Mesendoderm (in vitro differentiated cells): ENCODE measurements around the gene PAPPA2.

Source experiments
- DNase-seq: peaks from one replicate; pipeline ENCODE4 v3.0.0; 2013
- H2AK5ac ChIP-seq: 2 replicates; pipeline ENCODE4 v1.6.1; 2013; ENCODE audit warnings: low read length, inconsistent platforms
- H2BK120ac ChIP-seq: 2 replicates; pipeline ENCODE4 v1.6.1; 2013; ENCODE audit warnings: low read depth, mild to moderate bottlenecking, low read length, moderate library complexity, mixed read lengths
- H2BK15ac ChIP-seq: replicated peaks from 2 replicates; pipeline ENCODE4 v1.6.1; 2013; ENCODE audit warnings: low read depth, mild to moderate bottlenecking, moderate library complexity
- H2BK5ac ChIP-seq: 2 replicates; pipeline ENCODE4 v1.6.1; 2013; ENCODE audit warnings: low read length, inconsistent platforms
- H3K18ac ChIP-seq: 2 replicates; pipeline ENCODE4 v1.6.1; 2013; ENCODE audit warnings: mild to moderate bottlenecking, low read length, mixed read lengths
- H3K23ac ChIP-seq: one replicate; pipeline ENCODE4 v1.6.1; 2013; ENCODE audit warnings: low read length
- H3K27ac ChIP-seq: 2 replicates; pipeline ENCODE4 v1.5.1; 2013; ENCODE audit warnings: low read depth, mild to moderate bottlenecking, inconsistent platforms, low read length, moderate library complexity
- H3K27me3 ChIP-seq: 2 replicates; pipeline ENCODE4 v1.6.1; 2013; ENCODE audit warnings: low read length, control low read depth, mild to moderate bottlenecking, inconsistent platforms; ENCODE audit not compliant: insufficient read depth, poor library complexity
- H3K36me3 ChIP-seq: 2 replicates; pipeline ENCODE4 v1.6.1; 2013; ENCODE audit warnings: low read length, inconsistent platforms; ENCODE audit not compliant: control insufficient read depth, insufficient read depth
- H3K4ac ChIP-seq: one replicate; pipeline ENCODE4 v1.6.1; 2013; ENCODE audit warnings: low read depth, mild to moderate bottlenecking, low read length, moderate library complexity
- H3K4me1 ChIP-seq: 2 replicates; pipeline ENCODE4 v1.6.1; 2013; ENCODE audit warnings: low read depth, low read length, inconsistent platforms; ENCODE audit not compliant: control insufficient read depth
- H3K4me2 ChIP-seq: 2 replicates; pipeline ENCODE4 v1.6.1; 2013; ENCODE audit warnings: low read length
- H3K4me3 ChIP-seq: 2 replicates; pipeline ENCODE4 v1.5.1; 2013; ENCODE audit warnings: mild to moderate bottlenecking, low read length
- H3K56ac ChIP-seq: one replicate; pipeline ENCODE4 v1.6.1; 2013; ENCODE audit warnings: low read length
- H3K79me1 ChIP-seq: 2 replicates; pipeline ENCODE4 v1.6.1; 2013; ENCODE audit warnings: low read length, inconsistent platforms
- H3K79me2 ChIP-seq: 2 replicates; pipeline ENCODE4 v1.6.1; 2013; ENCODE audit warnings: mild to moderate bottlenecking, low read length; ENCODE audit not compliant: control insufficient read depth, insufficient read depth
- H3K9ac ChIP-seq: 2 replicates; pipeline ENCODE4 v1.6.1; 2013; ENCODE audit warnings: low read length, inconsistent platforms
- H4K5ac ChIP-seq: one replicate; pipeline ENCODE4 v1.6.1; 2013; ENCODE audit warnings: low read length
- H4K8ac ChIP-seq: one replicate; pipeline ENCODE4 v1.6.1; 2013; ENCODE audit warnings: low read depth, mild to moderate bottlenecking, control low read depth, low read length, moderate library complexity
- WGBS: extraction: QIAGEN DNeasy Blood & Tissue Kit; methylation state at CpG from one replicate; pipeline ENCODE4 v1.1.7; 2013; ENCODE audit warnings: low lambda C conversion rate, missing lambda C conversion rate; ENCODE audit not compliant: insufficient coverage; ENCODE audit errors: extremely low coverage; 5-methylcytosine and 5-hydroxymethylcytosine counted together

The PAPPA2 gene

DNA sequence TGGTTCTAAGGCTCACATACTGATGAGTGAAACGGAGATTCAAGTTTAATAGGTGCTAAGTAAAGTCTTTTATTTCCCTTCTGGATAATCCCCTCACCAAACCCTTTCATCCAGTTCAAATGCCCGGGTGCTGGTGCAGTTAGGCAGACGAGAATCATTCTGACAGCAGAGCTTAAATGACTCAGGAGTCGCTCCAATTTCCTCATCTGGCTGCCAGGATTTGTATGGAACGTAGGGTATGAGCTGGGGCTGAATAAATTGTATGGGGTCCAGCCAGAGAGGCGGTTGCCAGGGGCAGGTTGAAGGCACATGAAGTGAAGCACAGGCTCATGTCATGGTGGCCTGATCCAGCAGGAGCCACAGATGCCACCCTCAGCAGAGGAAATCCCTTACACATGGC, 76.0 kb downstream of the PAPPA2 start:
- no peak overlapping the region for H2BK15ac ChIP-seq
- no peaks in the 10 kb centered on the region for H3K79me1 ChIP-seq
- no peak overlapping the region for H3K56ac ChIP-seq
- no peak overlapping the region for H3K23ac ChIP-seq
- no peak overlapping the region for H3K27ac ChIP-seq
- H2BK120ac ChIP-seq = no peak overlapping the region
- H4K8ac ChIP-seq = no peak overlapping the region
- no peak overlapping the region for H3K4ac ChIP-seq
- no CpG with 5 or more reads among the region's 6 CpGs for WGBS
- H3K18ac ChIP-seq = no peak overlapping the region
- H2AK5ac ChIP-seq = no peak overlapping the region
- no peaks in the 10 kb centered on the region for H3K36me3 ChIP-seq
- no peaks in the 10 kb centered on the region for H3K79me2 ChIP-seq
- H3K4me3 ChIP-seq = no peak overlapping the region
- no peak overlapping the region for H3K4me2 ChIP-seq
- H2BK5ac ChIP-seq = no peak overlapping the region
- no peak overlapping the region for H3K9ac ChIP-seq
- no peak overlapping the region for H4K5ac ChIP-seq
- no peaks in the 10 kb centered on the region for H3K4me1 ChIP-seq
- no peaks in the 10 kb centered on the region for H3K27me3 ChIP-seq
- no peak for DNase-seq

DNA sequence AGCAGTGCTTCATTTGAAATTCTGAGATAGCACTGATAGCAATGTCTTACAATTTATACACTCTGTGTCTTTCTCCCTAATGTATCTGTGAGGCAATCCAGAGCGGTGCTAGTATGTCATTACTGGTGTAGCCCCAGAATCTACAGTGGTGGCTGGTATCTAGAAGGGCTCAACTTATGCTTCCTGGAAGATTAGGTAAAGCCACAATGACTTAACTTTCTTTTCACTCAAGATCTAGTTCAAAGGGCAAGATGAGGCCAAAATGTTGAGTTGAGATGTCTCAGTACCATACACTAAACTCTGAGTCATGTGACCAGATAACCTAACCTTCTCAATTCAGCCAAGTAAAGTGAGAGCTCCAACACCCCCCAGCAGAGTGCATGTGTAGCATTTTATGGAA, 77.5 kb downstream of the PAPPA2 start:
- no peaks in the 10 kb centered on the region for H3K79me2 ChIP-seq
- no CpG with 5 or more reads among the region's 1 CpG for WGBS
- no peak for DNase-seq
- no peak overlapping the region for H4K8ac ChIP-seq
- no peaks in the 10 kb centered on the region for H3K4me1 ChIP-seq
- no peak overlapping the region for H3K23ac ChIP-seq
- H2BK120ac ChIP-seq = no peak overlapping the region
- no peak overlapping the region for H2BK15ac ChIP-seq
- no peak overlapping the region for H4K5ac ChIP-seq
- no peak overlapping the region for H3K9ac ChIP-seq
- H3K79me1 ChIP-seq = no peaks in the 10 kb centered on the region
- H3K18ac ChIP-seq = no peak overlapping the region
- no peak overlapping the region for H2AK5ac ChIP-seq
- H3K4me2 ChIP-seq = no peak overlapping the region
- no peak overlapping the region for H3K27ac ChIP-seq
- no peaks in the 10 kb centered on the region for H3K36me3 ChIP-seq
- H3K56ac ChIP-seq = no peak overlapping the region
- no peak overlapping the region for H3K4ac ChIP-seq
- H2BK5ac ChIP-seq = no peak overlapping the region
- no peak overlapping the region for H3K4me3 ChIP-seq
- H3K27me3 ChIP-seq = no peaks in the 10 kb centered on the region

DNA sequence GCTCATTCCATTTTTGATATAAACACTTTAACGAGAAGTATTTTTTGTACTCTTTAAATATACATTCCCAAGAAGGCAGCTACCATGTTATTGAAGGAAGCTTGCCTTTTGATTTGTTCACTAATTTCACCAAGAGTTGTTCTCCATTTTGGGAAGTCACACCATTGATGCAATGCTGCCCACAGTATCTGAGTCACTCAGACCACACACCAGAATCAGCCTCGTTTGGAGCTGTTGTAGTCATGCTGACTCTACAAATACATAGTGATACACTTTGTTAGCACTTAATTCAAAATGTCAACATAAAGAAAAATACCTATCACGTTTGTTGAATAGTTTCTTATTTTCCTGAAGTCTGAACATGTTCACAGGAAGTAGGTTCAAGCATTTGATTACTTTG, 78.7 kb downstream of the PAPPA2 start:
- no peaks in the 10 kb centered on the region for H3K36me3 ChIP-seq
- H2BK15ac ChIP-seq = no peak overlapping the region
- no peak overlapping the region for H3K56ac ChIP-seq
- no peaks in the 10 kb centered on the region for H3K79me1 ChIP-seq
- no peak overlapping the region for H3K23ac ChIP-seq
- H3K18ac ChIP-seq = no peak overlapping the region
- H3K4ac ChIP-seq = no peak overlapping the region
- H3K27me3 ChIP-seq = no peaks in the 10 kb centered on the region
- no peak overlapping the region for H3K27ac ChIP-seq
- no peak overlapping the region for H2BK5ac ChIP-seq
- no peak overlapping the region for H3K9ac ChIP-seq
- no peak overlapping the region for H4K8ac ChIP-seq
- no CpG with 5 or more reads among the region's 3 CpGs for WGBS
- no peak for DNase-seq
- H3K79me2 ChIP-seq = no peaks in the 10 kb centered on the region
- no peak overlapping the region for H2BK120ac ChIP-seq
- no peak overlapping the region for H4K5ac ChIP-seq
- no peaks in the 10 kb centered on the region for H3K4me1 ChIP-seq
- H3K4me3 ChIP-seq = no peak overlapping the region
- H2AK5ac ChIP-seq = no peak overlapping the region
- no peak overlapping the region for H3K4me2 ChIP-seq

DNA sequence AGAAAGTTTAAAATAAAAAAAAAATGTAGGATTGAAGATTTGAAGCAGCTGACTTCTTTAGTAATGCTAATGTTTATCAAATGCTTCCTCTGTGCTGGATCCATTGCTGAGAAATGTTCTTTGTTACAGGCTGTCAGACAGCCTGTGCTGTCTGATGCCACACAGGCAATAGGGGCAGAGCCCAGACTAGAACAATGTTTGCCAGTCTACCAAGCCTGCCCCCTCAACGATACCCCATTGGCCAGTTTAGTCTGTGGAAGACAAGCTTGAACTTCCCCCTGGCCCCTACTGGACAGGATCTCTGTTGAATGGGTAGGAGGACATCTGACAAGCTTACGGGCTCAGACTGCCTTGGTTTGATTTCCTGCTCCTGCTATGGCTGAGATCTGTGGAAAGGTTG, 79.4 kb downstream of the PAPPA2 start:
- no peak overlapping the region for H3K56ac ChIP-seq
- no peak overlapping the region for H3K18ac ChIP-seq
- no peak overlapping the region for H3K23ac ChIP-seq
- no CpG with 5 or more reads among the region's 2 CpGs for WGBS
- DNase-seq = no peak
- no peak overlapping the region for H3K27ac ChIP-seq
- H3K4ac ChIP-seq = no peak overlapping the region
- no peaks in the 10 kb centered on the region for H3K79me1 ChIP-seq
- no peak overlapping the region for H4K8ac ChIP-seq
- no peak overlapping the region for H3K9ac ChIP-seq
- no peak overlapping the region for H2AK5ac ChIP-seq
- no peak overlapping the region for H2BK15ac ChIP-seq
- no peak overlapping the region for H2BK120ac ChIP-seq
- H3K36me3 ChIP-seq = no peaks in the 10 kb centered on the region
- no peak overlapping the region for H3K4me2 ChIP-seq
- H3K27me3 ChIP-seq = no peaks in the 10 kb centered on the region
- H3K4me1 ChIP-seq = no peaks in the 10 kb centered on the region
- H3K79me2 ChIP-seq = no peaks in the 10 kb centered on the region
- H3K4me3 ChIP-seq = no peak overlapping the region
- no peak overlapping the region for H4K5ac ChIP-seq
- H2BK5ac ChIP-seq = no peak overlapping the region

DNA sequence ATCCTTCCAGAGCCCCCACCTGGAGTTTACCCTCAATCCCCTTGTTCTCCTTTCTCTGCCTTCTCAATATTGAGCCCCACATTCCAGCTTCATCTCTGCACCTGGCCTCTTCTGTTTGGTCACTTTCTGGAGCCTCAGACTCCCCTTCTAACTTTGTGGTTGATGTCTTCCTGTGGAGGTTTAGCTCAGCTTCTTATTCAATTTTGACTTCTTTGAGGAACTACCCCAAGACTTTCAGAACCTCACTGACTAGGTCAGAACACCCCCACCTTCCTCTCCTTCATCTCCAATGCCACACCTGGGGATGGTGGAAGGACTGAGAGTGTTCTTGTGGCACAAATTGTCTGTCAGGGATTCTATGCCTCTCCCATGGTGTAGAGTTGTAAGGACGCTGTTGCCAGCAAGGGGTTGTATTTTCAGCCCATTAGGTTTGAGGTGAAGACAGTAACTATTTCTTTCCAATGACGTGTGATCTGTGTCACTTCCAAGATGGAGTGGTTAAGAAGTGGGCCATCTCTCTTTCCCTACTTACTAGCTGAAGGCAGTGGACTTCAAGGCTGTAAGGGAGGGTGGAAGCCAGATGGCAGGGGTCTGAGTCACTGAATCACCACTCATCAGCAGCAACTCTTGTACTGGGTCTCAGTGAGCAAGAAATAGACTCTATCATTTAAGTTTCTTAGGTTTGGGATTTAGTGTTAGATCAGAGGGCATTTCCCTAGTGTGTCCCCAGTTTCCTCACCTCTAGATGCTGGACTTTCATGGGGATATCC, 80.6 kb downstream of the PAPPA2 start:
- Histone ChIP-seq H3K18ac (no peak overlapping the region), H4K8ac (no peak overlapping the region), H3K27me3 (no peaks in the 10 kb centered on the region), H2BK5ac (no peak overlapping the region), H2AK5ac (no peak overlapping the region), H2BK15ac (no peak overlapping the region), H4K5ac (no peak overlapping the region), H3K4ac (no peak overlapping the region), H3K36me3 (no peaks in the 10 kb centered on the region), H3K79me1 (no peaks in the 10 kb centered on the region), H3K4me2 (no peak overlapping the region), H3K27ac (no peak overlapping the region), H3K4me1 (no peaks in the 10 kb centered on the region), H2BK120ac (no peak overlapping the region), H3K23ac (no peak overlapping the region), H3K4me3 (no peak overlapping the region), H3K79me2 (no peaks in the 10 kb centered on the region), H3K56ac (no peak overlapping the region), H3K9ac (no peak overlapping the region)
- no CpG with 5 or more reads among the region's 2 CpGs for WGBS
- no peak for DNase-seq

DNA sequence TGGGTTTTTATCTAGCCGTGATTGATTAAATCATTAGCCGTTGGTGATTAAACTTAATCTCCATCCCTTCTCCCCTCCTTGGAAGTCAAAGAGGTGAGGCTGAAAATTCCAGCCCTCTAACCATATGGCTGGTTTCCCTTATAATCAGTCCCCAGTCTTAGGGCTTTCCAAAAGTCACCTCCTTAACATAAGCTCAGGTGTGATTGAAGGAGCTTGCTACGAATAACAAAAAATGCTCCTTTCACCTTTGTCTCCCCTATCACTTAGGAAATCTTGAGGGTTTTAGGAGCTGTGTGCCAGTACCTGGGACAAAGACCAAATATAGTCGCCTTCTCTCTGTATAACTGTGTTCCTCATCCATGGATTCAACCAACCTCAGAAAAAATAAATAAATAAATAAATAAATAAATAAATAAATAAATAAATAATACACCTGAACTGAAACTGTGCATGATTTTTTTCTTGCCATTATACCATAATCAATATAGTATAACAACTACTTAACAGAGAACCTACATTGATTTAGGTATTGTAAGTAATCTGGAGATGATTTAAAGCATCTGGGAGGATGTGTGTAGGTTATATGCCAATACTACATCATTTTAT, 82.2 kb downstream of the PAPPA2 start:
- H2BK5ac ChIP-seq = no peak overlapping the region
- H3K27me3 ChIP-seq = no peaks in the 10 kb centered on the region
- H3K4me2 ChIP-seq = no peak overlapping the region
- WGBS = no CpG with 5 or more reads among the region's 4 CpGs
- H4K5ac ChIP-seq = no peak overlapping the region
- H3K9ac ChIP-seq = no peak overlapping the region
- no peak overlapping the region for H3K4ac ChIP-seq
- H4K8ac ChIP-seq = no peak overlapping the region
- no peaks in the 10 kb centered on the region for H3K4me1 ChIP-seq
- H2BK15ac ChIP-seq = no peak overlapping the region
- no peaks in the 10 kb centered on the region for H3K79me2 ChIP-seq
- H3K36me3 ChIP-seq = no peaks in the 10 kb centered on the region
- H3K23ac ChIP-seq = no peak overlapping the region
- no peak overlapping the region for H2BK120ac ChIP-seq
- no peak overlapping the region for H2AK5ac ChIP-seq
- H3K27ac ChIP-seq = no peak overlapping the region
- no peak overlapping the region for H3K56ac ChIP-seq
- no peak overlapping the region for H3K4me3 ChIP-seq
- H3K79me1 ChIP-seq = no peaks in the 10 kb centered on the region
- no peak overlapping the region for H3K18ac ChIP-seq
- DNase-seq = no peak
